IMR-90 (cell line): ENCODE data around the gene MAFF. TPM values are rescaled to one million over a fixed set of nuclear protein-coding genes. Genes with fewer than 3 reads are reported as not detected.

ENCODE experiments used
- ATAC-seq: fragments of 200-7000 bp; cut with Tn5 transposase; 2 replicates; pipeline ENCODE4 v1.9.1; 2020; ENCODE audit warnings: low read depth, mild to moderate bottlenecking, moderate library complexity
- BruUV-seq: library from RNA; stranded (reverse); fragments of 400-500 nt; replicated peaks from 2 replicates; lab custom pipeline; 2021; lab: Mats Ljungman, UMichigan
- CTCF ChIA-PET: fragments of 300-600 bp; formaldehyde crosslinking; extraction: SDS; loops from one replicate; lab custom pipeline; 2021; ENCODE audit warnings: antibody characterized with exemption; lab: Yijun Ruan, JAX
- POLR2A ChIA-PET: fragments of 300-600 bp; sonication (Branson Sonifier 250); formaldehyde crosslinking; loops from one replicate; lab custom pipeline; 2022; ENCODE audit warnings: antibody characterized with exemption; ENCODE audit not compliant: unreplicated experiment; lab: Charles Lee
- DNase-seq: peaks from one replicate; pipeline ENCODE4 v3.0.0; 2013
- H2AFZ ChIP-seq: replicated peaks from 2 replicates; pipeline ENCODE3; 2013; ENCODE audit warnings: low read length, mild to moderate bottlenecking; ENCODE audit not compliant: poor library complexity
- H2AK5ac ChIP-seq: 2 replicates; pipeline ENCODE4 v1.6.1; 2013; ENCODE audit warnings: low read depth, low read length, inconsistent platforms
- H2AK9ac ChIP-seq: replicated peaks from 2 replicates; pipeline ENCODE3; 2013; ENCODE audit warnings: mild to moderate bottlenecking, low read depth, low read length, moderate library complexity; ENCODE audit not compliant: poor library complexity
- H2BK120ac ChIP-seq: 2 replicates; pipeline ENCODE4 v1.6.1; 2013; ENCODE audit warnings: low read depth, low read length, inconsistent platforms
- H2BK15ac ChIP-seq: 3 replicates; pipeline ENCODE4 v1.6.1; 2013; ENCODE audit warnings: low read depth, low read length, inconsistent platforms
- H2BK20ac ChIP-seq: 2 replicates; pipeline ENCODE4 v1.6.1; 2013; ENCODE audit warnings: low read depth, mild to moderate bottlenecking, inconsistent platforms, low read length, moderate library complexity
- H2BK5ac ChIP-seq: 2 replicates; pipeline ENCODE4 v1.6.1; 2013; ENCODE audit warnings: mild to moderate bottlenecking, low read depth, low read length, inconsistent platforms; ENCODE audit not compliant: poor library complexity, severe bottlenecking
- H3K14ac ChIP-seq: replicated peaks from 2 replicates; pipeline ENCODE4 v1.6.1; 2013; ENCODE audit warnings: low read depth, low read length, inconsistent platforms
- H3K18ac ChIP-seq: 2 replicates; pipeline ENCODE4 v1.6.1; 2013; ENCODE audit warnings: low read depth, low read length, control low read depth
- H3K23ac ChIP-seq: 2 replicates; pipeline ENCODE4 v1.6.1; 2013; ENCODE audit warnings: low read depth, low read length, inconsistent platforms
- H3K27ac ChIP-seq: 2 replicates; pipeline ENCODE4 v1.5.1; 2013; ENCODE audit warnings: mild to moderate bottlenecking, control low read depth, low read length; ENCODE audit not compliant: insufficient read depth
- H3K27me3 ChIP-seq: 2 replicates; pipeline ENCODE4 v1.6.1; 2013; ENCODE audit warnings: low read length; ENCODE audit not compliant: control insufficient read depth, insufficient read depth
- H3K36me3 ChIP-seq: 2 replicates; pipeline ENCODE4 v1.6.1; 2013; ENCODE audit warnings: low read length, mixed read lengths; ENCODE audit not compliant: control insufficient read depth, insufficient read depth
- H3K4ac ChIP-seq: 2 replicates; pipeline ENCODE4 v1.6.1; 2013; ENCODE audit warnings: low read depth, low read length, inconsistent platforms
- H3K4me1 ChIP-seq: 2 replicates; pipeline ENCODE4 v1.6.1; 2013; ENCODE audit warnings: low read length, mixed read lengths; ENCODE audit not compliant: control insufficient read depth, insufficient read depth
- H3K4me2 ChIP-seq: 2 replicates; pipeline ENCODE4 v1.6.1; 2013; ENCODE audit warnings: low read depth, mild to moderate bottlenecking, control low read depth, low read length, moderate library complexity
- H3K4me3 ChIP-seq: 2 replicates; pipeline ENCODE4 v1.5.1; 2013; ENCODE audit warnings: low read depth, mild to moderate bottlenecking, control low read depth, low read length, moderate library complexity; ENCODE audit not compliant: insufficient read depth
- H3K56ac ChIP-seq: 2 replicates; pipeline ENCODE4 v1.6.1; 2013; ENCODE audit warnings: low read length, inconsistent platforms; ENCODE audit not compliant: insufficient read depth; ENCODE audit errors: extremely low read depth
- H3K79me1 ChIP-seq, 2 experiments: 2 replicates each; pipeline ENCODE4 v1.6.1; 2013; ENCODE audit warnings: low read length in 2 of 2, inconsistent platforms in 1 of 2, low read depth in 1 of 2
- H3K9ac ChIP-seq: 2 replicates; pipeline ENCODE4 v1.6.1; 2013; ENCODE audit warnings: low read depth, low read length, control low read depth
- H3K9me1 ChIP-seq: 2 replicates; pipeline ENCODE4 v1.6.1; 2013; ENCODE audit warnings: low read length, inconsistent platforms; ENCODE audit not compliant: insufficient read depth
- H3K9me3 ChIP-seq: 2 replicates; pipeline ENCODE4 v1.6.1; 2013; ENCODE audit warnings: low read length; ENCODE audit not compliant: control insufficient read depth, insufficient read depth
- H4K20me1 ChIP-seq: 2 replicates; pipeline ENCODE4 v1.6.1; 2013; ENCODE audit warnings: low read length, inconsistent platforms; ENCODE audit not compliant: insufficient read depth
- H4K5ac ChIP-seq: 2 replicates; pipeline ENCODE4 v1.6.1; 2013; ENCODE audit warnings: mild to moderate bottlenecking, low read depth, low read length, control low read depth
- H4K8ac ChIP-seq, 2 experiments: 2 replicates each; pipeline ENCODE4 v1.6.1; 2013; ENCODE audit warnings: low read depth in 2 of 2, low read length in 2 of 2, control low read depth in 1 of 2, inconsistent platforms in 1 of 2
- H4K91ac ChIP-seq: 2 replicates; pipeline ENCODE4 v1.6.1; 2013; ENCODE audit warnings: low read depth, low read length, inconsistent platforms; ENCODE audit not compliant: insufficient read depth
- BHLHE40 ChIP-seq: fragments of 150-350 bp; IDR thresholded peaks from 2 replicates; pipeline ENCODE4 v1.6.1; 2016; ENCODE audit warnings: mild to moderate bottlenecking, low read depth, low read length
- CHD1 ChIP-seq: IDR thresholded peaks from 2 replicates; pipeline ENCODE4 v1.6.1; 2012; ENCODE audit warnings: low read depth, low read length, improper control_type of control experiment
- CTCF ChIP-seq: conservative IDR thresholded peaks from 2 replicates; pipeline ENCODE4 v1.5.1; 2012; ENCODE audit warnings: mild to moderate bottlenecking, low read depth, low read length, improper control_type of control experiment
- MAZ ChIP-seq: IDR thresholded peaks from 2 replicates; pipeline ENCODE4 v1.6.1; 2012; ENCODE audit warnings: low read depth, mild to moderate bottlenecking, low read length, improper control_type of control experiment, moderate library complexity, borderline replicate concordance
- MXI1 ChIP-seq: IDR thresholded peaks from 2 replicates; pipeline ENCODE4 v1.6.1; 2012; ENCODE audit warnings: low read depth, mild to moderate bottlenecking, low read length, moderate library complexity, borderline replicate concordance
- RAD21 ChIP-seq: IDR thresholded peaks from 2 replicates; pipeline ENCODE4 v1.6.1; 2012; ENCODE audit warnings: low read length, improper control_type of control experiment
- WGBS, 2 experiments: methylation state at CpG; one replicate each; pipeline versions ENCODE4 v1.1.5 to v1.1.7; 2013; ENCODE audit warnings: missing lambda C conversion rate in 2 of 2; ENCODE audit not compliant: insufficient read length in 1 of 2; ENCODE audit errors: extremely low coverage in 2 of 2; 5-methylcytosine and 5-hydroxymethylcytosine counted together
- dilution Hi-C: fragments of 300-500 bp; cut with HindIII; formaldehyde crosslinking; loops from one replicate; pipeline ENCODE4 v1.14.3; 2018; ENCODE audit warnings: low sequenced_read_pairs; ENCODE audit not compliant: unreplicated experiment
- in situ Hi-C: fragments of 300-500 bp; cut with MboI; formaldehyde crosslinking; loops from 3 replicates; pipeline ENCODE4 v1.14.3; 2019; ENCODE audit warnings: low sequenced_read_pairs, inconsistent platforms, mixed read lengths
- intact Hi-C: fragments of 100-400 bp; cut with micrococcal nuclease; formaldehyde crosslinking; loops from 2 replicates; pipeline ENCODE4 v1.10.0; 2022
- polyA plus RNA-seq, 3 experiments: library from polyadenylated mRNA; depleted of rRNA; stranded (reverse); fragments of >200 nt; gene quantifications; 2 replicates each; pipeline ENCODE4 v1.2.3, GENCODE V29; 2012; ENCODE audit warnings: low replicate concordance in 1 of 3
- total RNA-seq: library from RNA; depleted of rRNA; stranded (reverse); fragments of >200 nt; gene quantifications from 2 replicates; pipeline ENCODE4 v1.2.3, GENCODE V29; 2012

Gene MAFF
- total and polyA plus RNA-seq, 2 of the 4 experiments (the other 2 are of a cell fraction): 18.3 to 25.9 TPM

GRCh38 chr22:38172832-38173640 lies 28.8 kb upstream of the MAFF start (continued):
- peak; percentile 16; the same call in 1 of the 2 replicates for TF ChIP-seq MAZ

- Histone ChIP-seq H2AK5ac (peak overlapping the region; percentile 82), H3K14ac (peak overlapping the region; percentile 51), H3K27me3 (no peaks in the 10 kb centered on the region), H3K4me2 (no peak overlapping the region), H3K18ac (peak overlapping the region; percentile 47), H4K91ac (peak overlapping the region; percentile 61), H2AFZ (no peak overlapping the region), H4K8ac (peak overlapping the region in 1 of 2 experiments; percentile 12; a peak in 1 of 4 replicates), H4K20me1 (no peaks in the 10 kb centered on the region), H3K9ac (no peak overlapping the region), H2BK5ac (no peak overlapping the region), H3K27ac (no peak overlapping the region), H3K4ac (peak overlapping the region; percentile 43), H2BK20ac (peak overlapping the region; percentile 46), H3K4me1 (peaks cover 26% of the 10 kb centered on the region), H4K5ac (peak overlapping the region; percentile 69), H3K36me3 (no peaks in the 10 kb centered on the region), H2BK15ac (peak overlapping the region; percentile 84; the same call in 2 of the 3 replicates), H3K56ac (no peak overlapping the region), H3K9me3 (no peaks in the 10 kb centered on the region), H3K9me1 (peaks cover 28% of the 10 kb centered on the region), H2BK120ac (peak overlapping the region; percentile 29), H2AK9ac (peak overlapping the region; percentile 9), H3K4me3 (no peak overlapping the region), H3K79me1 (peaks cover 0 to 29% of the 10 kb centered on the region in 2 experiments; a peak in 2 of 4 replicates), H3K23ac (peak overlapping the region; percentile 23; the same call in 1 of the 2 replicates)
- TF ChIP-seq CHD1 (no peak), CTCF (no peak), MXI1 (no peak), RAD21 (no peak), BHLHE40 (no peak)
- ChIA-PET POLR2A (interaction anchor here (0.6 kb wide), 1 partner anchor 41 kb away, joined by 3 read pairs; no protein-coding TSS in a partner anchor), CTCF (no interaction called here)
- WGBS, 2 experiments: no CpG with 5 or more reads among the region's 4 CpGs
- no peak for DNase-seq
- no peak for ATAC-seq
- in situ Hi-C loops: no loop called here
- dilution Hi-C loops: no loop called here
- intact Hi-C loops: no loop called here
- no TSS peak for BruUV-seq
Measured at GRCh38 chr22:38173641-38173906, 28.2 kb upstream of the MAFF start.
